ENCODE results near the gene TCFL5.

TCFL5 gene

GRCh38 chr20:62834967-62835730 lies 26.5 kb downstream of the TCFL5 start:
- no peak for DNase-seq (ENCODE audit: low read depth, low spot score)

DNA sequence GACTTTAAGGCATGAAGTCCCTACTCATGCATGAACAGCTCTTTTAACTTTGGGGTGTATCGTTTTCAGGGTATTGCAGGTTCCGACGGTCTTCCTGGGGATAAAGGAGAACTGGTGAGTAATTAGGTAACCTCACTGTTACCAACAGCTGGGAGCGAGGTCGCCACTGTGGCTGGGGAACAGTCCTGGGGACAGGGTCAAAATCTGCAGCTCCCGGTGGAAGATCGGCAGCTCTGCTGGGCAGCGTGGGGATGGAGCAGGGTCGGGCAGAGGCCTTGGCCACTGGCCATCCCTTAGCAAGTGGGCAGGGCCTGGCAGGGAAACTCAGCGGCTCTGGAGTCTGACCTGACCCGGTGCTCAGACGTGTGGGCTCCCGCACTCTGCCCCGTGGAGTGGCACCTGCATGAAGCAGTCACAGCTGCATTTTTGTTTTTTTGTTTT lies 28.7 kb downstream of the TCFL5 start:
- no peak for DNase-seq (ENCODE audit: low read depth, low spot score)

GRCh38 chr20:62832212-62832922 lies 29.3 kb downstream of the TCFL5 start:
- DNase-seq (ENCODE audit: low read depth, low spot score), result no peak

DNA sequence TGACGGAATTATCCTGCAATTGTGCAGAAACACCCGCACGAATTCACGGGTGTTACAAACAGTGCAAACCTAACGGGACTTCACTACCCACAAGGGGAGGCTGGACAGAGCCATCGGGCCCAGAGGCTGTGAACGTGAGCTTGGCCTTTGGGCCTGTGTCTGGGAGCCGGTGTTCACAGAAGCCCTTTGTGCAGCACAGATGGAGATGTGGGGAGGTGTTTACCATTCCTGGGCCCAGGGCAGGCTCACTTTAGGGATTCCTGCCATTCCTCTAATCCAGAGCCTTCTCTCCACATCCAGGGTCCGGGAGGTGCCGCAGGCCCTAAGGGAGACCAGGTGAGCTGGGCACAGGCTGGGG lies 29.8 kb downstream of the TCFL5 start:
- no peak for DNase-seq (ENCODE audit: low read depth, low spot score)

GRCh38 chr20:62831361-62831788 lies 30.2 kb downstream of the TCFL5 start:
- DNase-seq (ENCODE audit: low read depth, low spot score), result no peak

DNA sequence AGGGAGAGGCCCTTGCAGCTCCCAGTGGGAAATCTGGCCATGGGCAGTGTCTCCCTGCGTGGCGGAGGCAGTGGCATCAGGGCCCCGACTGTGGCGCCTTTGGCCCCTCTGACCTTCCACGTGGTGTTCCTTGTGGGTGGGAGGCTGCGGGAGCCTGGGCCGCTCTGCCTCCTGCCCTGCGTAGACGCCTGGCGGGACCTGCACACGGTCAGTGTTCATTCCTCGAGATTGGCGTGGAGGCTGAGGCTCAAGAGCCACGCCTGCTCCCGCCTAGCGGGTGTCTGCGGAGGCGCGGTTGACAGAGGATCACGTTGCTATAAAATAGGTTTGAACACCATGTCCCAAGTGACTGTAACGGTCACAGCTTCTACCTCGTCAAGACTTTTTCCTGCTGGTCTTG lies 30.8 kb downstream of the TCFL5 start:
- no peak for DNase-seq (ENCODE audit: low read depth, low spot score)

DNA sequence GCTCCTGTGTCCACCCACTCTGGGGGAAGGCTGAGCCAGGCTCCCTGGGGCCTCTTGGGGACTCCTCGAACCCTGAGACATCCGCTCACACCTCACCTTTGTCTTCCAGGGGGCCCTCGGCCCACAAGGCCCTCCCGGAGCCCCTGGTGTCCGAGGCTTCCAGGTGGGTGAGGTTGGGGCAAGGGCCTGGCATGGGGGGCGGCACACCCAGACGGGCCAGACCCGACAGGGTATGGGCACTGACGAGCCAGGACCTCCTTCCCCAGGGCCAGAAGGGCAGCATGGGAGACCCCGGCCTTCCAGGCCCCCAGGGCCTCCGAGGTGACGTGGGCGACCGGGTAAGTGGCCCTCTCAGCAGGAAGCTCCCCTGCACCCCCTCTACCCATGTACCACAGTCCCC lies 31.4 kb downstream of the TCFL5 start:
- no peak for DNase-seq (ENCODE audit: low read depth, low spot score)

DNA sequence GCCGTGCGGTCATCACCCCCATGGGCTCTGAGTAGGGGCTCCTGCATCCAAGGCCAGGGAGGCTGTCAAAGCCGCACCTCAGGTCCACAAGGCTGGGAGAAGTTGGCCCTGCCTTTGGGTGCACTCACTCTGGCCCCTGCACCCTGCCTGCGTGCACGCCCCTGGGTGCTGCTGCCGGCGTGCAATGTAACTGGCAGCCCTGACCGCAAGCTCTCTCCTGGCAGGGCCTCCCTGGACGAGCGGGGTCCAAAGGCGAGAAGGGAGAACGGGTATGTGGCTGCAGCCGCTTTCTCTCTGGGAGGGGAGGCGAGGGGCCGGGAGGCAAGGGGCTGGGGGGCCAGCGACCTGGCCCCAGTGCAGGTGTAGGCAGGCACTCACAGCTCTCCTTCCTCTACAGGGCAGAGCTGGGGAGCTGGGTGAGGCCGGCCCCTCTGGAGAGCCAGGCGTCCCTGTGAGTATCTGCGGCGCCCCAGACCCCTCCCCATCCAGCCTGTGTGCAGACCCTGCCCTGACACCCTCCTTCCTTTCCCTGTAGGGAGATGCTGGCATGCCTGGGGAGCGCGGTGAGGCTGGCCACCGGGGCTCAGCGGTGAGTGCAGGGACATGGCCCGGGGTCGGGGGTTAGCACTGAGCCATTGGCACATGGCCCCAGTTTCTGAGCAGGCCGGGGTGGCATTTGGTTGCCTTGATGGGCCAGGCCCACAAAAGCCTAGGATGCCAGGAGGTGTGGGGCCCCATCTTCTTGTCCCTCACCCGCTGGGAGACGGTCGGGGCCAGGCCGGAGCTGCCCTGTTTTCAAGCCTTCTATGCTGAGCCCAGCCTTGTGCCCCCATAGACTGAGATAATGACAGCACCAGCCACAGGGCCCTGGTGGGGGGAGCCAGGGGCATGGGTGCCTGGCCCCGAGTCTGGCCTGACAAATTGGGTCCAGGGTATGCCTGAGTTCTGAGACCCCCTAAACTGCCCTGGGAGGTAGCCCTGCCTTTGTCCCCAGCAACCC lies 32.1 kb downstream of the TCFL5 start:
- no peak for DNase-seq (ENCODE audit: low read depth, low spot score)

GRCh38 chr20:62828511-62829230 lies 33.0 kb downstream of the TCFL5 start:
- no peak for DNase-seq (ENCODE audit: low read depth, low spot score)

GRCh38 chr20:62828051-62828450 lies 33.6 kb downstream of the TCFL5 start:
- DNase-seq (ENCODE audit: low read depth, low spot score), result no peak

DNA sequence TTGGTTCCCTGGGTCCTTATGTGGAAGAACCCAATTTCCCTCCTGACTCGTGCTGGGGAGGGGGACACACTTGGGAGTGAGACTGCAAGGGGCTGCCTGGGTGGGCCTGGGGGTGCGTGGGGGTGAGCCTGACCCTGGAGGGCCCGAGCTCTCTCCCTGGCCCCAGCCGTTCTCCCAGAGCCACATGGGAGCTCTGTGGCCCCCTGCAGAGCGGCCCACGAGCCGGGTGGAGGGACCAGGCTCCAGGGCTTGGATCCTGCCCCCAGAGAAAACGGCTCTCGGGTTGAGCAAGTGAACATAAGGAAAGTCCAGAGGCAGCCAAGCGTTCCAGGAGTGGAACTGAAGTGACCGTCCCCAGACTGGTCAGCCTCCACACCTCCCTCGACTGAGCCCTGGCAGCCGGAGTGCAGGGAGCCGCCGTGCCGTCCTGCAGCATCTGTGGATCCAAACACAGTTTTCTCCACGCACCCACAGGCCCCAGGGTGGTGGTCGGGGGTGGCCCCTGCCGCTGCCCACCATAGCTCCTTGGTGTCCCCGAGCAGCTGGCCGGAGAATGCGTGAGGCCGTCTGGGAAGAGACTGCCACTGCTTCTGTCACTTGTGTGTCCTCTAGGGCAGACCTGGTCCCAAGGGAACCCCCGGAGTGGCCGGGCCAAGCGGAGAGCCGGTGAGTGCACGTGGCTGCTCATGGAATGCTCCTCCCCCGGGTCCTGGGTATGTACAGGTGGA lies 34.1 kb downstream of the TCFL5 start:
- no peak for DNase-seq (ENCODE audit: low read depth, low spot score)

DNA sequence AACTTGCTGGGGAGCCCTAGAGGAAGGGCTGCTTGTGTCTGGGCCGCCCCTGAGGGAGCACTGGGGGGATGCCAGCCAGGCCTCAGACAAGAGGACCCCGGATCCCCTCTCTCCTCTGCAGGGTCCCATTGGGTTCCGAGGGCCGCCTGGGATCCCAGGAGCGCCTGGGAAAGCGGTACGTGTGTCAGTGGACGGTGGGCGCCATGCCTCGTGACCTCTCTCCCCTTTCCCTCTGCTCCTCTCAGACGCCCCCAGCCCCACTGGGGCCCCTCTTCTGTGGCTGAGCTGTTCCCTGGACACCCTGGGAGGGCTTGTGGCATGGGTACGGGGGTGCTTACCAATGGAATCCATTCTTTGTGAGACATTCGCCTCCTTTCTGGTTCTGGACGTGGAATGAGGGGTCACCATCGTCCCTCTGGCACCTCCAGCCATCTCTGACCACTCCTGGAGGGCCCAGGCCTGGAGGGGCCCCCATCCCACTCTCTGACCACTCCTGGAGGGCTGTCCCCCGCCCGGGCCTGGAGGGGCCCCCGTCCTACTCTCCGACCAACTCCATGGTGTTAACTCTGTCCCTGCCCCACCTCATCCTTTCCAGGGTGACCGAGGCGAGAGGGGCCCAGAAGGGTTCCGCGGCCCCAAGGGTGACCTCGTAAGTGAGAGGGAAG lies 34.8 kb downstream of the TCFL5 start:
- DNase-seq (ENCODE audit: low read depth, low spot score), result no peak

DNA sequence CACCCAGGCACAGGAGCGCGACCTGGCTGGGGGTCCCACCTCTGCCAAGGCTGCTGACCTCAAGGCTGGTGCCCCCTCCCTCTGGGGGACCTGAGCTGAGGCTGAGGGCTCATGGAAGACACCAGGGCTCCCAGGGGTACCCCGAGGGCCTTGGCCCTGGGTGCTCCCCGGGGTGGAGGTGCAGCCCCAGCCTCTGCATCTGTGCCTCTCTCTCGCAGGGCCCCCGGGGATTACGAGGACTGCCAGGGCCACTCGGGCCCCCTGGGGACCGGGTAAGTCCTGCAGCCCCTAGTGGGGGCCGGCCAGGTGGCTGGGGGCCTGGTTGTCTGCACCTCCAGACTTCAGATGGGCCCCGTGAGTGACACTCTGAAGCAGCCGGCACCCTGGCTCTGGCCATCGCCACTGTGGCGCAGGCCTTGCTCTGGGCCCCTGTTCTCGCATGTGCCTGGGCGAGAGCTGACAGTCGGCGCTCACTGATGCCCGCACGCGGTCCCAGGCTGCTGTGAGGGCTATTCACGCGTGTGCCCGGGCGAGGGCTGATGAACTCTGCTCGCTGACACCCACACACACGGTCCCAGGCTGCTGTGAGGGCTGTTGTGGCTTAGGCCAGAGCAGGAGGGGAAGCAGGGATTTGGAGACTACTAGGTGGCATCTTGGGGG lies 35.5 kb downstream of the TCFL5 start:
- DNase-seq (ENCODE audit: low read depth, low spot score), result no peak

- no peak for DNase-seq (ENCODE audit: low read depth, low spot score)
These were observed 36.2 kb downstream of the TCFL5 start for GRCh38 chr20:62825333-62825985.

- DNase-seq (ENCODE audit: low read depth, low spot score), result no peak
These were observed 36.9 kb downstream of the TCFL5 start for GRCh38 chr20:62824476-62825332.

- DNase-seq (ENCODE audit: low read depth, low spot score), result no peak
These were observed 37.7 kb downstream of the TCFL5 start for GRCh38 chr20:62823688-62824475.

Data from brain pericyte (primary cell).